AG08395 (cell line): ENCODE data around the gene AGPAT1.
"Not testable (repeated sequence)": the region's sequence is repeated elsewhere in the genome, so short reads cannot be mapped to it uniquely, and the experiment has no call there.

Experiments used
- DNase-seq: peaks from one replicate; pipeline ENCODE4 v3.0.0; 2012; ENCODE audit warnings: mixed read lengths, low spot score

The AGPAT1 gene

GRCh38 chr6:32175711-32176475, at the start of gene AGPAT1:
Gene AGPAT1 (minus strand): TSS chr6:32176084. CDS start chr6:32171496, 4,588 bp downstream.
- DNase-seq: peak; percentile 99

GRCh38 chr6:32224696-32225095, 48.8 kb upstream of the AGPAT1 start:
- DNase-seq: no peak

GRCh38 chr6:32223258-32224235, 47.7 kb upstream of the AGPAT1 start, which contains the start of gene NOTCH4:
Gene NOTCH4 (minus strand): TSS chr6:32224067. CDS start chr6:32223928, 139 bp downstream.
- no peak for DNase-seq

GRCh38 chr6:32222333-32223230, 46.7 kb upstream of the AGPAT1 start:
- DNase-seq: no peak

GRCh38 chr6:32220021-32220420, 44.1 kb upstream of the AGPAT1 start:
- no peak for DNase-seq

GRCh38 chr6:32218167-32218566, 42.3 kb upstream of the AGPAT1 start:
- DNase-seq: no peak

- DNase-seq: no peak
These were observed 41.1 kb upstream of the AGPAT1 start for GRCh38 chr6:32216998-32217397.

GRCh38 chr6:32216285-32216684, 40.4 kb upstream of the AGPAT1 start:
- DNase-seq: no peak

GRCh38 chr6:32215617-32216016, 39.7 kb upstream of the AGPAT1 start:
- DNase-seq: no peak

GRCh38 chr6:32214126-32214525, 38.2 kb upstream of the AGPAT1 start:
- no peak for DNase-seq

- DNase-seq: no peak
These were observed 37.8 kb upstream of the AGPAT1 start for GRCh38 chr6:32213649-32214048.

GRCh38 chr6:32212076-32212760, 36.3 kb upstream of the AGPAT1 start:
- DNase-seq: no peak

GRCh38 chr6:32211432-32211831, 35.5 kb upstream of the AGPAT1 start:
- not testable (repeated sequence) for DNase-seq

- no peak for DNase-seq
These were observed 34.3 kb upstream of the AGPAT1 start for GRCh38 chr6:32210191-32210601.

- no peak for DNase-seq
These were observed 33.1 kb upstream of the AGPAT1 start for GRCh38 chr6:32208996-32209395.

- no peak for DNase-seq
These were observed 28.4 kb upstream of the AGPAT1 start for GRCh38 chr6:32204268-32204715.

- no peak for DNase-seq
These were observed 27.8 kb upstream of the AGPAT1 start for GRCh38 chr6:32203426-32204267.

- no peak for DNase-seq
These were observed 26.3 kb upstream of the AGPAT1 start for GRCh38 chr6:32202186-32202585.

- DNase-seq: no peak
These were observed 25.0 kb upstream of the AGPAT1 start for GRCh38 chr6:32200711-32201475.
